DND-41 (cell line): ENCODE measurements around the gene PITPNM1.

Experiments
- ATAC-seq: fragments of 200-7000 bp; cut with Tn5 transposase; 3 replicates; pipeline ENCODE4 v1.9.1; 2021; ENCODE audit warnings: low read depth; ENCODE audit not compliant: insufficient read depth
- DNase-seq: peaks from one replicate; pipeline ENCODE4 v3.0.0-alpha.2; 2020
- H2AFZ ChIP-seq: 2 replicates; pipeline ENCODE4 v1.6.0; 2012; ENCODE audit warnings: low read depth, low read length
- H3K27ac ChIP-seq: 2 replicates; pipeline ENCODE4 v1.5.1; 2012; ENCODE audit warnings: low read length, inconsistent platforms
- H3K27me3 ChIP-seq: fragments of 200-600 bp; sonication (generic); 2 replicates; pipeline ENCODE4 v1.6.0; 2012; ENCODE audit warnings: low read length, mild to moderate bottlenecking, inconsistent platforms; ENCODE audit not compliant: insufficient read depth, poor library complexity
- H3K36me3 ChIP-seq: 2 replicates; pipeline ENCODE4 v1.5.1; 2012; ENCODE audit warnings: low read length, inconsistent platforms; ENCODE audit not compliant: insufficient read depth
- H3K4me1 ChIP-seq: 2 replicates; pipeline ENCODE4 v1.5.1; 2012; ENCODE audit warnings: mild to moderate bottlenecking, low read length; ENCODE audit not compliant: insufficient read depth
- H3K4me2 ChIP-seq: 2 replicates; pipeline ENCODE4 v1.6.0; 2012; ENCODE audit warnings: mild to moderate bottlenecking, moderate library complexity, low read length, inconsistent platforms; ENCODE audit not compliant: insufficient read depth
- H3K4me3 ChIP-seq, 2 experiments: fragments of 200-600 bp in 1 of 2; shearing (Covaris generic) in 1 of 2; 2 replicates each; pipeline ENCODE4 v1.5.1; 2012 to 2016; ENCODE audit warnings: inconsistent platforms in 2 of 2, low read length in 2 of 2, mild to moderate bottlenecking in 2 of 2, low read depth in 1 of 2, moderate library complexity in 1 of 2
- H3K79me2 ChIP-seq: 2 replicates; pipeline ENCODE4 v1.6.0; 2012; ENCODE audit warnings: low read length, inconsistent platforms; ENCODE audit not compliant: insufficient read depth
- H3K9ac ChIP-seq: 2 replicates; pipeline ENCODE4 v1.6.0; 2012; ENCODE audit warnings: low read depth, mild to moderate bottlenecking, inconsistent platforms, low read length, moderate library complexity
- H3K9me3 ChIP-seq: 2 replicates; pipeline ENCODE4 v1.5.1; 2012; ENCODE audit warnings: low read length, moderate library complexity, mild to moderate bottlenecking, inconsistent platforms; ENCODE audit not compliant: insufficient read depth, severe bottlenecking
- H4K20me1 ChIP-seq: 2 replicates; pipeline ENCODE4 v1.6.0; 2012; ENCODE audit warnings: low read length; ENCODE audit not compliant: insufficient read depth
- CTCF ChIP-seq: IDR thresholded peaks from 2 replicates; pipeline ENCODE4 v1.5.1; 2012; ENCODE audit warnings: borderline replicate concordance, low read length, moderate library complexity, mild to moderate bottlenecking; ENCODE audit not compliant: poor library complexity, severe bottlenecking; ENCODE audit errors: extremely low read depth
- EZH2 ChIP-seq: IDR thresholded peaks from 3 replicates; pipeline ENCODE4 v1.6.1; 2012; ENCODE audit warnings: borderline replicate concordance, low read depth, mild to moderate bottlenecking, moderate library complexity, low read length, inconsistent platforms; ENCODE audit not compliant: severe bottlenecking

The PITPNM1 gene

DNA sequence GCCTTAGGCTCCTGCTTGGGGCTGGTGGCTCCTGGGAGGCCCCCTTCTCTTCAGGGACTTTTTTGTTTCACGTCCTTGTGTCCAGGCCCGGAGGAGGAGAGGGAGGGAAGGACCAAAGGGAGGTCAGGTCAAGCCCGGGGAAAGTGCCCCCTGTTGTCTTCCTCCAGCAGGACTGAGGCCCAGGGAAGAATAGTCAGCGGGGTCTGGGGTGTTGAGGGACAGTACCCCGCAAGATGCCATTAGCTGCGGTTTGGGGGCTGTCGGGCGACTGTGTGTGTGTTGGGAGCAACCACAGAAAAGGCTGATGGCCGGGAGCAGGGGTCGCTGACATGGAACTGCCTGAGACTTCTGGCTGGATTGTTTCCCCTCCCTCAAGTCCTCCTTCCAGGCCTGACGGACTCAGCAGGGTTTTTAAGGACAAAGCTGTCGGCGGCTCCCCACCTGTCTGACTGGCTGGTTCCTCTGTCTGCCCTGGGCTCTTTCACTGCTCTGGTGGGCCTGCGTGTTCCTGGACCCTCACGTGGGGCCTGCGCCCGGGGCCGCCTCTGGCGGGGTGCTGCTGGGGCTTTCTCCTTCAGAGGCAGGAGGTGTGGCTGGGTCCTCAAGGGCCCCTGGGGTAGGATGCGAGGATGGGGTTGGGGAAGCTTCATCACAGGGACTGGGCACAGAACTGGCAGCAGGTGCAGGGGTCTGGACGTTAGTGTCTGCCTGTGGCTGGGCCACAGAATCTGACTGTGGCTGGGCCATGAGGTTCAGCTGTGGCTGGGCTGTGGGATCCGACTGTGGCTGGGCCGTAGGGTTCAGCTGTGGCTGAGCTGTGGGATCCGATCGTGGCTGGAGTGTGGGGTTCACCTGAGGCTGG, 54.1 kb downstream of the PITPNM1 start:
- Histone ChIP-seq H3K4me3 (no peak overlapping the region), H3K9me3 (no peaks in the 10 kb centered on the region), H2AFZ (no peak overlapping the region), H3K4me1 (no peaks in the 10 kb centered on the region), H3K9ac (no peak overlapping the region), H3K79me2 (no peaks in the 10 kb centered on the region), H3K36me3 (no peaks in the 10 kb centered on the region), H3K4me2 (no peak overlapping the region), H3K27ac (no peak overlapping the region), H3K27me3 (no peaks in the 10 kb centered on the region), H4K20me1 (no peaks in the 10 kb centered on the region)
- DNase-seq (no peak), ATAC-seq (no peak)
- TF ChIP-seq EZH2: no peak
- TF ChIP-seq CTCF: no peak

DNA sequence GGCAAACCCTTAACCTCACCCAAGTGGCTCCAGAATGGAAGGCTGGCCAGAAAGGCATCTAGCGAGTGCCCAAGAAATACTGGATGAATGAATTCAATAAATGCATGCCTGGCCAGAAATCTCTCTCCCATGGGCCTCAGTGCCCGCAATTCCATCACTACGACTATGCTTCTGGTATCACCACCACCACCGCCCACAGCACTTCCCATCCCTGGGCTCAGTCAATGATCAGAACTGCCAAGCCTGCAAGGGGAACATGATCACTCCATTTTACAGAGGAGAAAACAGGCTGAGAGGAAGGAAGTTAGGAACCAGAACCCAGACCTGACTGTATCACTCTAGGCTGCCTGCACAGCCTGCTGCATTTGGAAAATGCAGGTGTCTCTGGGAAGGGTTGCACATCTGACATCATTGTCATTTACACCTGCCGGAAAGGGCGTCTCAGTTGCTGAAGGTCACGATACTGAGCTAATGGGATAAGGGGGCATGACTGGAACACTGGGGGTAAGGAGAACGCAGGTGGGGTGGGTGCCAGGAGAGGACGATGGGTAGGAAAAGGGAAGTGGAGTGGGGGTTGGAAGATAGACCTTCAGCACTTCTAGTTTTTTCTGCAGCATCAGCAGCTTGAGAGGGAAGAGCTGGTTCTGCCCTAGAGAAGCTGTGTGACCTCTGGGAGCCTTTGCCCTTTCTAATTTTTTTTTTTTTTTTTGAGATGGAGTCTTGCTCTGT, 55.9 kb downstream of the PITPNM1 start:
- ATAC-seq: no peak
- Histone ChIP-seq H3K79me2 (peaks cover 6% of the 10 kb centered on the region; the same call in 1 of the 2 replicates), H3K9me3 (no peaks in the 10 kb centered on the region), H3K4me1 (peaks cover 14% of the 10 kb centered on the region), H3K27ac (no peak overlapping the region), H4K20me1 (no peaks in the 10 kb centered on the region), H3K4me3 (no peak overlapping the region), H2AFZ (no peak overlapping the region), H3K36me3 (no peaks in the 10 kb centered on the region), H3K9ac (no peak overlapping the region), H3K4me2 (no peak overlapping the region), H3K27me3 (no peaks in the 10 kb centered on the region)
- DNase-seq: no peak
- TF ChIP-seq EZH2 (no peak), CTCF (no peak)

DNA sequence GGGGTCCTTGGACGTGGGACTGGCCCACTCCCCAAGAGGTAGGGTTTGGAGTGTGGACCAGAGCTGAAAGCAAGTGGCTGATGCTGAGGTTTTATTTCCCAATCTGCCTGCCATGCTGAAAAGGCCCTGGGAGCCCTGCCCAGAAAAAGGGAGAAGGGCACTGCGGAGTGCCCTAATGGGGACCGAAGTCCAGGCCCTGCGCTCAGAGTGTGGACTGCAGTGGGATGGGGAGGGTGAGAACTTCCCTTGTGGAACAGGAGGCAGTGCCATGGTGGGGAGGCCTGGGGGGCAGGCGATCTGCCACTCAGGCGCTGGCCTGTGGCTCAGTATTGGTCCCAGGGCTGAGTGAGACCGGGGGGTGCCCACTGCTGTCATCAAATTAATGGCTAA, 56.9 kb downstream of the PITPNM1 start:
- Histone ChIP-seq H3K36me3 (no peaks in the 10 kb centered on the region), H3K9me3 (no peaks in the 10 kb centered on the region), H4K20me1 (no peaks in the 10 kb centered on the region), H3K27ac (no peak overlapping the region), H3K79me2 (peaks cover 6% of the 10 kb centered on the region; the same call in 1 of the 2 replicates), H3K9ac (no peak overlapping the region), H3K27me3 (no peaks in the 10 kb centered on the region), H2AFZ (no peak overlapping the region), H3K4me3 (no peak overlapping the region), H3K4me2 (no peak overlapping the region), H3K4me1 (peaks cover 23% of the 10 kb centered on the region)
- DNase-seq (no peak), ATAC-seq (no peak)
- no peak for TF ChIP-seq EZH2
- no peak for TF ChIP-seq CTCF
